HepG2 (cell line): Measurements from ENCODE around the gene COL4A2. TPM values are rescaled to one million over a fixed set of nuclear protein-coding genes. Genes with fewer than 3 reads are reported as not detected.

ENCODE experiments used
- ATAC-seq: fragments of 200-7000 bp; cut with Tn5 transposase; 3 replicates; pipeline ENCODE4 v1.9.1; 2020; ENCODE audit warnings: mild to moderate bottlenecking, moderate library complexity
- BruUV-seq: library from RNA; stranded (reverse); fragments of 400-500 nt; replicated peaks from 2 replicates; lab custom pipeline; 2021; lab: Mats Ljungman, UMichigan
- CTCF ChIA-PET: fragments of 300-600 bp; formaldehyde crosslinking; extraction: SDS; loops from one replicate; lab custom pipeline; 2021; ENCODE audit warnings: low total read pairs, inconsistent platforms, low intra/inter-chr PET ratio; lab: Yijun Ruan, JAX
- POLR2A ChIA-PET: fragments of 350-600 bp; sonication (Branson Sonifier 250); formaldehyde crosslinking; loops from one replicate; lab custom pipeline; 2020; ENCODE audit warnings: antibody characterized with exemption, inconsistent platforms; lab: Yijun Ruan, JAX
- DNase-seq: peaks from one replicate; pipeline ENCODE4 v3.0.0-alpha.2; 2015; ENCODE audit warnings: low spot score
- FAIRE-seq: peaks from 3 replicates; lab custom pipeline; 2011; peaks lifted over from hg19 to GRCh38; lab: Jason Lieb, UNC
- H2AFZ ChIP-seq: one replicate; pipeline ENCODE4 v1.6.1; 2011; ENCODE audit warnings: low read length, inconsistent platforms
- H3K27ac ChIP-seq: fragments of 300-600 bp; 3 replicates; pipeline ENCODE4 v1.8.0; 2011; ENCODE audit warnings: mixed run types, mild to moderate bottlenecking, mixed read lengths, low read length, inconsistent platforms; ENCODE audit not compliant: insufficient read depth; ENCODE audit errors: extremely low read length
- H3K27me3 ChIP-seq, 2 experiments: fragments of 200-600 bp in 1 of 2; 2 replicates in 1 of 2; 3 replicates in 1 of 2; pipeline versions ENCODE4 v1.6.0 to v1.8.0; 2011; ENCODE audit warnings: low read length in 2 of 2, mild to moderate bottlenecking in 2 of 2, moderate library complexity in 2 of 2, inconsistent platforms in 1 of 2; ENCODE audit not compliant: insufficient read depth in 2 of 2, control insufficient read depth in 1 of 2
- H3K36me3 ChIP-seq, 2 experiments: fragments of 200-600 bp in 1 of 2; replicated peaks in 1 of 2; 2 replicates in 1 of 2; 3 replicates in 1 of 2; pipeline versions ENCODE4 v1.5.1 to v1.8.0; 2011; ENCODE audit warnings: low read length in 2 of 2, inconsistent platforms in 1 of 2; ENCODE audit not compliant: insufficient read depth in 2 of 2, control insufficient read depth in 1 of 2
- H3K4me1 ChIP-seq: 2 replicates; pipeline ENCODE4 v1.5.1; 2012; ENCODE audit warnings: low read length, inconsistent platforms; ENCODE audit not compliant: insufficient read depth
- H3K4me2 ChIP-seq: 2 replicates; pipeline ENCODE4 v1.6.0; 2011; ENCODE audit warnings: low read depth, low read length, inconsistent platforms
- H3K4me3 ChIP-seq, 3 experiments: fragments of 200-600 bp in 1 of 3; sonication (generic), shearing (Covaris generic) in 1 of 3; replicated peaks in 1 of 3; 2 replicates each; pipeline ENCODE4 v1.5.1; 2011 to 2016; ENCODE audit warnings: low read length in 3 of 3, inconsistent platforms in 2 of 3, low read depth in 2 of 3, mild to moderate bottlenecking in 2 of 3, control low read depth in 1 of 3, mixed read lengths in 1 of 3; ENCODE audit not compliant: insufficient read depth in 1 of 3
- H3K79me2 ChIP-seq: one replicate; pipeline ENCODE4 v1.6.1; 2011; ENCODE audit warnings: low read length, inconsistent platforms; ENCODE audit not compliant: insufficient read depth
- H3K9ac ChIP-seq: 2 replicates; pipeline ENCODE4 v1.6.0; 2011; ENCODE audit warnings: mild to moderate bottlenecking, low read depth, low read length, inconsistent platforms; ENCODE audit not compliant: insufficient read depth
- H3K9me3 ChIP-seq: 2 replicates; pipeline ENCODE4 v1.5.1; 2012; ENCODE audit warnings: mild to moderate bottlenecking, low read length
- H4K20me1 ChIP-seq: 2 replicates; pipeline ENCODE4 v1.6.0; 2011; ENCODE audit warnings: inconsistent platforms, mild to moderate bottlenecking, low read length, moderate library complexity; ENCODE audit not compliant: insufficient read depth
- HNF4A ChIP-seq: sonication (generic); formaldehyde crosslinking; IDR thresholded peaks from 2 replicates; pipeline ENCODE4 v1.4.0; 2020; ENCODE audit warnings: missing genetic modification reagents
- NFKB2 ChIP-seq: sonication (generic); formaldehyde crosslinking; IDR thresholded peaks from 2 replicates; pipeline ENCODE4 v1.4.0; 2020; ENCODE audit warnings: missing genetic modification reagents, borderline replicate concordance
- SP2 ChIP-seq: sonication (generic); formaldehyde crosslinking; IDR thresholded peaks from 2 replicates; pipeline ENCODE4 v1.5.1; 2020; ENCODE audit warnings: mild to moderate bottlenecking, missing genetic modification reagents
- ZNF263 ChIP-seq: sonication (generic); formaldehyde crosslinking; IDR thresholded peaks from 2 replicates; pipeline ENCODE4 v1.4.0; 2020; ENCODE audit warnings: missing genetic modification reagents
- ZNF691 ChIP-seq: sonication (generic); formaldehyde crosslinking; IDR thresholded peaks from 2 replicates; pipeline ENCODE4 v1.4.0; 2020; ENCODE audit warnings: missing genetic modification reagents, low read depth, mild to moderate bottlenecking, borderline replicate concordance
- WGBS: methylation state at CpG from one replicate; pipeline ENCODE4 v1.1.6; 2017; ENCODE audit warnings: low lambda C conversion rate; 5-methylcytosine and 5-hydroxymethylcytosine counted together
- in situ Hi-C: cut with HindIII; loops from 2 replicates; pipeline ENCODE4 v1.10.0; 2017; ENCODE audit warnings: low pct_unique_long_range_greater_than_20kb; ENCODE audit not compliant: extremely low pct_ligation_motif_present
- intact Hi-C: fragments of 100-400 bp; cut with micrococcal nuclease; formaldehyde crosslinking; loops from one replicate; pipeline ENCODE4 v1.10.0; 2022; ENCODE audit not compliant: unreplicated experiment
- polyA plus RNA-seq, 8 experiments: library from polyadenylated mRNA; depleted of rRNA in 3 of 8; stranded (reverse) in 7 of 8; unstranded in 1 of 8; fragments of >200 nt; fragmentation: Illumina TruSeq in 4 of 8; extraction: Trizol in 4 of 8; gene quantifications; 2 replicates each; pipeline versions ENCODE4 v1.2.1 to v1.2.3, GENCODE V29; 2011 to 2016; ENCODE audit warnings: low read depth in 4 of 8, missing spikeins in 1 of 8, mixed read lengths in 1 of 8; ENCODE audit not compliant: insufficient read depth in 1 of 8
- total RNA-seq, 5 experiments: library from RNA; depleted of rRNA; stranded (reverse); fragments of >200 nt; fragmentation: Illumina TruSeq; extraction: Trizol; gene quantifications; 2 replicates each; pipeline ENCODE4 v1.2.3, GENCODE V29; 2016; ENCODE audit warnings: low read depth in 1 of 5

Gene COL4A2
- total and polyA plus RNA-seq, 2 of the 13 experiments (the other 11 are each of a cell fraction or from before 2014, with no cell fraction given): 0.22 to 1.9 TPM

DNA sequence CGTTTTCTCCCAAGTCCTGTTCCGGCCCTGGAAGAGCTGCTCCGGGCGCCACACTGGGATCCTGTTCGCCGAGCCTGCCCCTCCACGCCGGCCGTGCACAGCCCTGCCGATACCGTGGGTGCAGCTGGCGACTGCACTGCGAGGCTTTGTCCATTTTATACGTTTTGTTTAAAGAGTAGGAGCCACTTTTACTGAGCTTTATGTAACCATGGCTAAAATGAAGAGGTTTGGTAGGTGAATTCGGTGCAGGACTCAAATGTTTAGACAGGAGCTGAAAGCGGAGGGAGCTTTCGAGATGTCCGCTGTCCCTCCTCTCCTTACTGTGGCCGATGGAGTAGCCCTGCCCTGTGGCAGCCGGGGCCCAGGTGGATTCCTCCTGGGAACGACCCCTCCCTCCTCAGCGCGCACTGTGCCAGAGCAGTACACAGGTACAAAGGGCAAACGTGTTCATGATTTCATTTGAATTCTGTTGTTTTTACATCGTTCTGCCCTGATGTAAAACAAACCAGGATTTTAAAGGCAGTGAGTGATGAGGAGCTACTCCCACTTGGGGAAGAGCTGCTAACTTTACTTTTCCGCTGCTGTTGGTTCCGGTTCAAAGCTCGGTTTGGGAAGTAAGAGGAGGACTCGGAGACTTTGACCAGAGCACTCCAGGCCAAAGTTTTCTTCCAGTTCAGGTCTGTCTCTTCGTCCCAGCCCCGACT, 1.7 kb downstream of the COL4A2 start:
- WGBS: 26% methylated on average over 10 of the region's 31 CpGs
- in situ Hi-C loops (no loop called here), intact Hi-C loops (no loop called here)
- POLR2A ChIA-PET: no interaction called here
- DNase-seq (no peak), FAIRE-seq (no peak)
- no peak overlapping the region for H2AFZ ChIP-seq
- no peaks in the 10 kb centered on the region for H3K9me3 ChIP-seq
- peaks cover 11% of the 10 kb centered on the region for H3K4me1 ChIP-seq
- H3K27ac ChIP-seq: no peak overlapping the region
- CTCF ChIA-PET: no interaction called here
- H3K4me2 ChIP-seq: peak overlapping the region; percentile 34; the same call in 1 of the 2 replicates
- H4K20me1 ChIP-seq: no peaks in the 10 kb centered on the region
- no peak overlapping the region for H3K9ac ChIP-seq
- TF ChIP-seq NFKB2 (CRISPR knock-in tag) (no peak), ZNF263 (CRISPR knock-in tag) (peak; percentile 52; the same call in 1 of the 2 replicates), SP2 (CRISPR knock-in tag) (no peak), HNF4A (peak; percentile 13; the same call in 1 of the 2 replicates), ZNF691 (CRISPR knock-in tag) (no peak)
- TF ChIP-seq, all 625 proteins: peak for 2
- H3K79me2 ChIP-seq: no peaks in the 10 kb centered on the region
- peaks cover 6 to 56% of the 10 kb centered on the region in 2 experiments; a peak in 3 of 5 replicates for H3K27me3 ChIP-seq
- no peaks in the 10 kb centered on the region for H3K36me3 ChIP-seq
- peak; percentile 80 for ATAC-seq
- BruUV-seq: no TSS peak
- H3K4me3 ChIP-seq: no peak overlapping the region
